H9 (cell line): ENCODE measurements around the gene SLC2A11. TPM values are rescaled to one million over a fixed set of nuclear protein-coding genes. Genes with fewer than 3 reads are reported as not detected.

ENCODE experiments used
- DNase-seq: peaks from one replicate; pipeline ENCODE4 v3.0.0-alpha.2; 2017
- H2AFZ ChIP-seq: one replicate; pipeline ENCODE4 v1.6.1; 2013; ENCODE audit warnings: mild to moderate bottlenecking, low read length, control low read depth, moderate library complexity
- H2AK5ac ChIP-seq: 2 replicates; pipeline ENCODE4 v1.6.1; 2013; ENCODE audit warnings: low read length, control low read depth, mixed read lengths; ENCODE audit not compliant: insufficient read length
- H2BK120ac ChIP-seq: one replicate; pipeline ENCODE4 v1.6.1; 2013; ENCODE audit warnings: low read depth, mild to moderate bottlenecking, low read length, control low read depth, inconsistent platforms; ENCODE audit not compliant: poor library complexity, severe bottlenecking
- H2BK12ac ChIP-seq: 2 replicates; pipeline ENCODE4 v1.6.1; 2013; ENCODE audit warnings: low read length, control low read depth, mixed read lengths, low read depth; ENCODE audit not compliant: insufficient read length
- H2BK15ac ChIP-seq: 2 replicates; pipeline ENCODE4 v1.6.1; 2013; ENCODE audit warnings: low read depth, low read length, control low read depth
- H2BK20ac ChIP-seq: one replicate; pipeline ENCODE4 v1.6.1; 2013; ENCODE audit warnings: low read depth, mild to moderate bottlenecking, low read length, control low read depth, inconsistent platforms; ENCODE audit not compliant: poor library complexity, severe bottlenecking
- H2BK5ac ChIP-seq: 2 replicates; pipeline ENCODE4 v1.6.1; 2013; ENCODE audit warnings: low read length, control low read depth, mixed read lengths; ENCODE audit not compliant: insufficient read length
- H3K14ac ChIP-seq: 2 replicates; pipeline ENCODE4 v1.6.1; 2013; ENCODE audit warnings: low read length, control low read depth; ENCODE audit not compliant: insufficient read depth
- H3K18ac ChIP-seq: 2 replicates; pipeline ENCODE4 v1.6.1; 2013; ENCODE audit warnings: low read depth, mild to moderate bottlenecking, mixed read lengths, low read length, control low read depth; ENCODE audit not compliant: insufficient read length
- H3K23ac ChIP-seq: 2 replicates; pipeline ENCODE4 v1.6.1; 2013; ENCODE audit warnings: low read length, control low read depth, mixed read lengths, low read depth; ENCODE audit not compliant: insufficient read length
- H3K23me2 ChIP-seq: 2 replicates; pipeline ENCODE4 v1.6.1; 2013; ENCODE audit warnings: low read depth, mild to moderate bottlenecking, mixed read lengths, low read length, control low read depth; ENCODE audit not compliant: insufficient read length, poor library complexity, severe bottlenecking
- H3K27ac ChIP-seq: 2 replicates; pipeline ENCODE4 v1.5.1; 2013; ENCODE audit warnings: low read length, control low read depth, mixed read lengths, low read depth; ENCODE audit not compliant: insufficient read length
- H3K27me3 ChIP-seq: 2 replicates; pipeline ENCODE4 v1.6.1; 2013; ENCODE audit warnings: low read length, control low read depth, inconsistent platforms; ENCODE audit not compliant: insufficient read depth
- H3K4ac ChIP-seq: 2 replicates; pipeline ENCODE4 v1.6.1; 2013; ENCODE audit warnings: low read depth, mild to moderate bottlenecking, control low read depth, inconsistent platforms, low read length, moderate library complexity
- H3K4me1 ChIP-seq: 2 replicates; pipeline ENCODE4 v1.6.1; 2013; ENCODE audit warnings: low read length, control low read depth, inconsistent platforms; ENCODE audit not compliant: insufficient read depth
- H3K4me2 ChIP-seq: 2 replicates; pipeline ENCODE4 v1.6.1; 2013; ENCODE audit warnings: low read length, control low read depth, mixed read lengths; ENCODE audit not compliant: insufficient read length, insufficient read depth
- H3K56ac ChIP-seq: 2 replicates; pipeline ENCODE4 v1.6.1; 2013; ENCODE audit warnings: low read depth, mild to moderate bottlenecking, mixed read lengths, low read length, control low read depth; ENCODE audit not compliant: insufficient read length
- H3K79me1 ChIP-seq: 2 replicates; pipeline ENCODE4 v1.6.1; 2013; ENCODE audit warnings: low read depth, mild to moderate bottlenecking, moderate library complexity, low read length, control low read depth, inconsistent platforms; ENCODE audit not compliant: insufficient read depth, poor library complexity, severe bottlenecking
- H3K79me2 ChIP-seq: 2 replicates; pipeline ENCODE4 v1.6.1; 2013; ENCODE audit warnings: low read length, control low read depth, inconsistent platforms; ENCODE audit not compliant: insufficient read depth
- H3K9ac ChIP-seq: 2 replicates; pipeline ENCODE4 v1.6.1; 2013; ENCODE audit warnings: low read length, control low read depth, mixed read lengths; ENCODE audit not compliant: insufficient read length; ENCODE audit errors: extremely low read depth
- H3K9me3 ChIP-seq: one replicate; pipeline ENCODE4 v1.6.1; 2013; ENCODE audit warnings: low read depth, low read length, inconsistent platforms; ENCODE audit not compliant: control insufficient read depth
- H3T11ph ChIP-seq: one replicate; pipeline ENCODE4 v1.6.1; 2013; ENCODE audit warnings: mild to moderate bottlenecking, low read length, control low read depth, inconsistent platforms
- H4K20me1 ChIP-seq: one replicate; pipeline ENCODE4 v1.6.1; 2013; ENCODE audit not compliant: control insufficient read depth, insufficient read length, insufficient read depth
- H4K5ac ChIP-seq: 2 replicates; pipeline ENCODE4 v1.6.1; 2013; ENCODE audit warnings: low read depth, mild to moderate bottlenecking, mixed read lengths, low read length, control low read depth; ENCODE audit not compliant: insufficient read length
- H4K8ac ChIP-seq: replicated peaks from 2 replicates; pipeline ENCODE4 v1.6.1; 2013; ENCODE audit warnings: low read length, control low read depth, mixed read lengths, low read depth; ENCODE audit not compliant: insufficient read length
- H4K91ac ChIP-seq: 2 replicates; pipeline ENCODE4 v1.6.1; 2013; ENCODE audit warnings: low read depth, mild to moderate bottlenecking, moderate library complexity, mixed read lengths, low read length, control low read depth; ENCODE audit not compliant: insufficient read length
- H3K27ac Mint-ChIP-seq, 3 experiments: 2 replicates in 2 of 3; 3 replicates in 1 of 3; pipeline ENCODE4 v1.8.0; 2020 to 2021; ENCODE audit warnings: mixed read lengths in 3 of 3, mild to moderate bottlenecking in 1 of 3, moderate library complexity in 1 of 3
- H3K27me3 Mint-ChIP-seq: 2 replicates; pipeline ENCODE4 v1.8.0; 2021; ENCODE audit warnings: low read depth, mild to moderate bottlenecking, moderate library complexity, mixed read lengths
- H3K36me3 Mint-ChIP-seq, 3 experiments: 2 replicates in 2 of 3; 3 replicates in 1 of 3; pipeline ENCODE4 v1.8.0; 2020 to 2021; ENCODE audit warnings: low read depth in 3 of 3, mixed read lengths in 3 of 3; ENCODE audit not compliant: insufficient read depth in 1 of 3
- H3K4me1 Mint-ChIP-seq, 2 experiments: 2 replicates each; pipeline ENCODE4 v1.8.0; 2020; ENCODE audit warnings: mixed read lengths in 2 of 2
- H3K4me3 Mint-ChIP-seq, 2 experiments: 2 replicates in 1 of 2; 3 replicates in 1 of 2; pipeline ENCODE4 v1.8.0; 2020 to 2021; ENCODE audit warnings: mild to moderate bottlenecking in 2 of 2, mixed read lengths in 2 of 2, moderate library complexity in 1 of 2
- H3K9me3 Mint-ChIP-seq, 2 experiments: 2 replicates in 1 of 2; 3 replicates in 1 of 2; pipeline ENCODE4 v1.8.0; 2020; ENCODE audit warnings: mild to moderate bottlenecking in 2 of 2, mixed read lengths in 2 of 2, moderate library complexity in 1 of 2
- CTCF ChIP-seq: fragments of 200-600 bp; sonication (generic); conservative IDR thresholded peaks from 3 replicates; pipeline ENCODE4 v1.8.0; 2021; ENCODE audit warnings: antibody characterized with exemption, mild to moderate bottlenecking
- WGBS: extraction: QIAGEN DNeasy Blood & Tissue Kit; methylation state at CpG from one replicate; pipeline ENCODE4 v1.1.7; 2013; ENCODE audit warnings: missing lambda C conversion rate, low lambda C conversion rate, mixed read lengths; ENCODE audit not compliant: insufficient read length; ENCODE audit errors: extremely low coverage; 5-methylcytosine and 5-hydroxymethylcytosine counted together
- total RNA-seq: library from RNA; stranded (reverse); gene quantifications from 2 replicates; pipeline ENCODE4 v1.2.1, GENCODE V29; 2021

The SLC2A11 gene
- total RNA-seq, 1 experiment from 2014 or later: 15.0 TPM

GRCh38 chr22:23909296-23909898 lies 51.7 kb downstream of the SLC2A11 start:
- Histone ChIP-seq H3K9me3 (no peaks in the 10 kb centered on the region), H3K4ac (no peak overlapping the region), H3K79me2 (no peaks in the 10 kb centered on the region), H4K5ac (no peak overlapping the region), H2BK15ac (no peak overlapping the region), H2AK5ac (no peak overlapping the region), H3K27ac (no peak overlapping the region), H2BK5ac (no peak overlapping the region), H3K23me2 (peaks cover 7% of the 10 kb centered on the region), H2BK20ac (no peak overlapping the region), H3K9ac (no peak overlapping the region), H4K20me1 (no peaks in the 10 kb centered on the region), H3K18ac (no peak overlapping the region), H3K27me3 (no peaks in the 10 kb centered on the region), H3K14ac (no peak overlapping the region), H3K23ac (no peak overlapping the region), H4K91ac (no peak overlapping the region), H2BK120ac (no peak overlapping the region), H3K4me1 (0 out of 2 replicates have a peak, but pooled peaks cover 3% of the 10 kb centered on the region), H3K4me2 (no peak overlapping the region), H3T11ph (no peak overlapping the region), H2BK12ac (no peak overlapping the region), H4K8ac (no peak overlapping the region), H2AFZ (no peak overlapping the region), H3K79me1 (no peaks in the 10 kb centered on the region), H3K56ac (no peak overlapping the region)
- no CpG with 5 or more reads among the region's 6 CpGs for whole genome bisulfite sequencing
- peaks cover 5 to 16% of the 10 kb centered on the region in 2 experiments; a peak in 4 of 5 replicates for H3K9me3 Mint-ChIP-seq
- H3K27me3 Mint-ChIP-seq: peaks cover 5% of the 10 kb centered on the region; the same call in 1 of the 2 replicates
- no peak overlapping the region for H3K27ac Mint-ChIP-seq
- TF ChIP-seq CTCF: no peak
- H3K36me3 Mint-ChIP-seq: peaks cover 2 to 16% (median 11%) of the 10 kb centered on the region in 3 experiments; a peak in 6 of 7 replicates
- peaks cover 51 to 59% of the 10 kb centered on the region in 2 experiments for H3K4me1 Mint-ChIP-seq
- no peak overlapping the region for H3K4me3 Mint-ChIP-seq
- DNase-seq: no peak
